Measurements from ENCODE around the gene SCAMP5.

GRCh38 chr15:74962671-74963070 is 32.7 kb upstream of the SCAMP5 start:
- TF ChIP-seq CTCF (conservative IDR thresholded peaks at IDR 0.05) = no peak
- no peak for TF ChIP-seq ZFX (IDR thresholded peaks at IDR 0.05)

Measured in C4-2B (cell line).